ENCODE measurements around the gene RYR2. TPM values are rescaled to one million over a fixed set of nuclear protein-coding genes. Genes with fewer than 3 reads are reported as not detected.
A peak's percentile ranks its signal among the peaks of the same experiment; 100 is the strongest.

Gene RYR2
- total and polyA plus RNA-seq, 5 experiments from 2014 or later = not detected

GRCh38 chr1:237386362-237387143 lies 344.6 kb downstream of the RYR2 start:
- H3K27ac Mint-ChIP-seq = no peak overlapping the region
- peak in 3 of 10 donors; percentile 6 to 13 (median 7) for DNase-seq
- POLR2A ChIA-PET = no interaction called here
- ATAC-seq = no peak
- H3K4me3 Mint-ChIP-seq = no peak overlapping the region
- peaks cover 4 to 17% (median 10%) of the 10 kb centered on the region in 5 donors for H3K27me3 Mint-ChIP-seq
- H3K4me1 Mint-ChIP-seq = no peaks in the 10 kb centered on the region
- H3K36me3 Mint-ChIP-seq = no peaks in the 10 kb centered on the region
- no peaks in the 10 kb centered on the region for H3K9me3 Mint-ChIP-seq

- DNase-seq (no peak), ATAC-seq (no peak)
- H3K4me3 Mint-ChIP-seq = no peak overlapping the region
- H3K9me3 Mint-ChIP-seq = no peaks in the 10 kb centered on the region
- H3K27me3 Mint-ChIP-seq = peaks cover 4 to 17% (median 10%) of the 10 kb centered on the region in 5 donors
- no peaks in the 10 kb centered on the region for H3K4me1 Mint-ChIP-seq
- H3K36me3 Mint-ChIP-seq = no peaks in the 10 kb centered on the region
- H3K27ac Mint-ChIP-seq = no peak overlapping the region
- POLR2A ChIA-PET = no interaction called here
Measured at GRCh38 chr1:237387144-237387505, 345.1 kb downstream of the RYR2 start.

- H3K36me3 Mint-ChIP-seq = no peaks in the 10 kb centered on the region
- H3K4me3 Mint-ChIP-seq = no peak overlapping the region
- H3K9me3 Mint-ChIP-seq = peaks cover 0 to 4% (median 0%) of the 10 kb centered on the region in 9 donors
- no peak for ATAC-seq
- no peak for DNase-seq
- H3K27ac Mint-ChIP-seq = no peak overlapping the region
- peaks cover 3 to 24% (median 13%) of the 10 kb centered on the region in 5 donors for H3K27me3 Mint-ChIP-seq
- POLR2A ChIA-PET = no interaction called here
- no peaks in the 10 kb centered on the region for H3K4me1 Mint-ChIP-seq
Measured at GRCh38 chr1:237390823-237391222, 348.8 kb downstream of the RYR2 start.

GRCh38 chr1:237393632-237394031 lies 351.6 kb downstream of the RYR2 start:
- POLR2A ChIA-PET = no interaction called here

GRCh38 chr1:237394281-237394680 lies 352.3 kb downstream of the RYR2 start:
- no peak for ATAC-seq
- Mint-ChIP-seq H3K27me3 (peaks cover 2 to 27% (median 9%) of the 10 kb centered on the region in 5 donors), H3K4me1 (no peaks in the 10 kb centered on the region), H3K36me3 (peaks cover 0 to 5% (median 0%) of the 10 kb centered on the region in 3 donors), H3K4me3 (no peak overlapping the region), H3K27ac (no peak overlapping the region), H3K9me3 (peaks cover 0 to 16% (median 6%) of the 10 kb centered on the region in 9 donors)
- DNase-seq = no peak
- POLR2A ChIA-PET = no interaction called here

More at GRCh38 chr1:237393632-237394031, 351.6 kb downstream of the RYR2 start:
- H3K36me3 Mint-ChIP-seq = peaks cover 0 to 5% (median 0%) of the 10 kb centered on the region in 3 donors
- H3K4me1 Mint-ChIP-seq = no peaks in the 10 kb centered on the region
- H3K4me3 Mint-ChIP-seq = no peak overlapping the region
- DNase-seq (no peak), ATAC-seq (no peak)
- H3K27ac Mint-ChIP-seq = no peak overlapping the region
- H3K9me3 Mint-ChIP-seq = peaks cover 0 to 11% (median 2%) of the 10 kb centered on the region in 9 donors
- peaks cover 4 to 31% (median 13%) of the 10 kb centered on the region in 5 donors for H3K27me3 Mint-ChIP-seq

- peaks cover 0 to 5% (median 0%) of the 10 kb centered on the region in 3 donors for H3K36me3 Mint-ChIP-seq
- H3K4me1 Mint-ChIP-seq = no peaks in the 10 kb centered on the region
Measured at GRCh38 chr1:237396426-237396825, 354.4 kb downstream of the RYR2 start.

GRCh38 chr1:237398751-237399150 lies 356.8 kb downstream of the RYR2 start:
- Mint-ChIP-seq H3K9me3 (peaks cover 8 to 57% (median 27%) of the 10 kb centered on the region in 9 donors), H3K4me1 (no peaks in the 10 kb centered on the region), H3K4me3 (no peak overlapping the region), H3K27me3 (peaks cover 2 to 17% (median 5%) of the 10 kb centered on the region in 5 donors), H3K27ac (no peak overlapping the region), H3K36me3 (peaks cover 0 to 17% (median 0%) of the 10 kb centered on the region in 3 donors)
- POLR2A ChIA-PET = no interaction called here
- no peak for DNase-seq
- ATAC-seq = no peak

More at GRCh38 chr1:237396426-237396825, 354.4 kb downstream of the RYR2 start:
- DNase-seq (no peak), ATAC-seq (no peak)
- peaks cover 2 to 17% (median 5%) of the 10 kb centered on the region in 5 donors for H3K27me3 Mint-ChIP-seq
- no peak overlapping the region for H3K27ac Mint-ChIP-seq
- H3K4me3 Mint-ChIP-seq = no peak overlapping the region
- POLR2A ChIA-PET = no interaction called here
- peaks cover 0 to 35% (median 13%) of the 10 kb centered on the region in 9 donors for H3K9me3 Mint-ChIP-seq

GRCh38 chr1:237405912-237406311 lies 363.9 kb downstream of the RYR2 start:
- ATAC-seq (no peak), DNase-seq (no peak)
- no peaks in the 10 kb centered on the region for H3K4me1 Mint-ChIP-seq
- peaks cover 4 to 28% (median 21%) of the 10 kb centered on the region in 9 donors for H3K9me3 Mint-ChIP-seq
- peaks cover 0 to 4% (median 0%) of the 10 kb centered on the region in 5 donors for H3K27me3 Mint-ChIP-seq
- peaks cover 0 to 12% (median 0%) of the 10 kb centered on the region in 3 donors for H3K36me3 Mint-ChIP-seq
- no peak overlapping the region for H3K4me3 Mint-ChIP-seq
- POLR2A ChIA-PET = no interaction called here
- H3K27ac Mint-ChIP-seq = no peak overlapping the region

- peak in 1 of 2 donors; percentile 52 for ATAC-seq
- POLR2A ChIA-PET = no interaction called here
- peak in 3 of 10 donors; percentile 0 to 28 (median 1) for DNase-seq
- H3K4me1 Mint-ChIP-seq = peaks cover 0 to 3% (median under 1%) of the 10 kb centered on the region in 4 donors
- H3K36me3 Mint-ChIP-seq = no peaks in the 10 kb centered on the region
- H3K9me3 Mint-ChIP-seq = peaks cover 0 to 15% (median 2%) of the 10 kb centered on the region in 9 donors
- H3K27ac Mint-ChIP-seq = peak overlapping the region in 2 of 10 donors; percentile 15 to 25
- H3K4me3 Mint-ChIP-seq = peak overlapping the region in 1 of 10 donors; percentile 30
- H3K27me3 Mint-ChIP-seq = peaks cover 0 to 4% (median 0%) of the 10 kb centered on the region in 5 donors
Measured at GRCh38 chr1:237411621-237412020, 369.6 kb downstream of the RYR2 start.

GRCh38 chr1:237416924-237417655 lies 375.1 kb downstream of the RYR2 start:
- Mint-ChIP-seq H3K4me1 (no peaks in the 10 kb centered on the region), H3K9me3 (peaks cover 0 to 4% (median 0%) of the 10 kb centered on the region in 9 donors), H3K27me3 (peaks cover 0 to 3% (median 0%) of the 10 kb centered on the region in 5 donors), H3K4me3 (no peak overlapping the region), H3K27ac (no peak overlapping the region), H3K36me3 (no peaks in the 10 kb centered on the region)
- POLR2A ChIA-PET = no interaction called here
- DNase-seq (no peak), ATAC-seq (no peak)

- POLR2A ChIA-PET = no interaction called here
- H3K27ac Mint-ChIP-seq = no peak overlapping the region
- ATAC-seq = no peak
- no peak for DNase-seq
- H3K27me3 Mint-ChIP-seq = peaks cover 0 to 5% (median 2%) of the 10 kb centered on the region in 5 donors
- H3K9me3 Mint-ChIP-seq = peaks cover 0 to 9% (median 2%) of the 10 kb centered on the region in 9 donors
- no peaks in the 10 kb centered on the region for H3K36me3 Mint-ChIP-seq
- H3K4me3 Mint-ChIP-seq = no peak overlapping the region
- no peaks in the 10 kb centered on the region for H3K4me1 Mint-ChIP-seq
Measured at GRCh38 chr1:237428809-237429208, 386.8 kb downstream of the RYR2 start.

GRCh38 chr1:237429252-237429651 lies 387.3 kb downstream of the RYR2 start:
- DNase-seq (no peak), ATAC-seq (no peak)
- H3K27me3 Mint-ChIP-seq = peaks cover 0 to 5% (median 0%) of the 10 kb centered on the region in 5 donors
- no peaks in the 10 kb centered on the region for H3K36me3 Mint-ChIP-seq
- no peak overlapping the region for H3K27ac Mint-ChIP-seq
- no peak overlapping the region for H3K4me3 Mint-ChIP-seq
- H3K9me3 Mint-ChIP-seq = peaks cover 0 to 9% (median 2%) of the 10 kb centered on the region in 9 donors
- no peaks in the 10 kb centered on the region for H3K4me1 Mint-ChIP-seq
- POLR2A ChIA-PET = no interaction called here

GRCh38 chr1:237431448-237431847 lies 389.5 kb downstream of the RYR2 start:
- Mint-ChIP-seq H3K4me1 (no peaks in the 10 kb centered on the region), H3K4me3 (no peak overlapping the region), H3K27ac (no peak overlapping the region), H3K36me3 (no peaks in the 10 kb centered on the region), H3K27me3 (no peaks in the 10 kb centered on the region), H3K9me3 (peaks cover 0 to 8% (median 0%) of the 10 kb centered on the region in 9 donors)
- no peak for DNase-seq
- POLR2A ChIA-PET = no interaction called here
- no peak for ATAC-seq

All from naive thymus-derived CD8-positive, alpha-beta T cell (primary cell).